H9 (cell line): ENCODE results near the gene DCHS2. TPM values are rescaled to one million over a fixed set of nuclear protein-coding genes. Genes with fewer than 3 reads are reported as not detected.

Experiments
- DNase-seq: peaks from one replicate; pipeline ENCODE4 v3.0.0-alpha.2; 2017
- H2AFZ ChIP-seq: one replicate; pipeline ENCODE4 v1.6.1; 2013; ENCODE audit warnings: mild to moderate bottlenecking, low read length, control low read depth, moderate library complexity
- H2AK5ac ChIP-seq: 2 replicates; pipeline ENCODE4 v1.6.1; 2013; ENCODE audit warnings: low read length, control low read depth, mixed read lengths; ENCODE audit not compliant: insufficient read length
- H2BK120ac ChIP-seq: one replicate; pipeline ENCODE4 v1.6.1; 2013; ENCODE audit warnings: low read depth, mild to moderate bottlenecking, low read length, control low read depth, inconsistent platforms; ENCODE audit not compliant: poor library complexity, severe bottlenecking
- H2BK12ac ChIP-seq: 2 replicates; pipeline ENCODE4 v1.6.1; 2013; ENCODE audit warnings: low read length, control low read depth, mixed read lengths, low read depth; ENCODE audit not compliant: insufficient read length
- H2BK15ac ChIP-seq: 2 replicates; pipeline ENCODE4 v1.6.1; 2013; ENCODE audit warnings: low read depth, low read length, control low read depth
- H2BK20ac ChIP-seq: one replicate; pipeline ENCODE4 v1.6.1; 2013; ENCODE audit warnings: low read depth, mild to moderate bottlenecking, low read length, control low read depth, inconsistent platforms; ENCODE audit not compliant: poor library complexity, severe bottlenecking
- H2BK5ac ChIP-seq: 2 replicates; pipeline ENCODE4 v1.6.1; 2013; ENCODE audit warnings: low read length, control low read depth, mixed read lengths; ENCODE audit not compliant: insufficient read length
- H3K14ac ChIP-seq: 2 replicates; pipeline ENCODE4 v1.6.1; 2013; ENCODE audit warnings: low read length, control low read depth; ENCODE audit not compliant: insufficient read depth
- H3K18ac ChIP-seq: 2 replicates; pipeline ENCODE4 v1.6.1; 2013; ENCODE audit warnings: low read depth, mild to moderate bottlenecking, mixed read lengths, low read length, control low read depth; ENCODE audit not compliant: insufficient read length
- H3K23ac ChIP-seq: 2 replicates; pipeline ENCODE4 v1.6.1; 2013; ENCODE audit warnings: low read length, control low read depth, mixed read lengths, low read depth; ENCODE audit not compliant: insufficient read length
- H3K23me2 ChIP-seq: 2 replicates; pipeline ENCODE4 v1.6.1; 2013; ENCODE audit warnings: low read depth, mild to moderate bottlenecking, mixed read lengths, low read length, control low read depth; ENCODE audit not compliant: insufficient read length, poor library complexity, severe bottlenecking
- H3K27ac ChIP-seq: 2 replicates; pipeline ENCODE4 v1.5.1; 2013; ENCODE audit warnings: low read length, control low read depth, mixed read lengths, low read depth; ENCODE audit not compliant: insufficient read length
- H3K27me3 ChIP-seq: 2 replicates; pipeline ENCODE4 v1.6.1; 2013; ENCODE audit warnings: low read length, control low read depth, inconsistent platforms; ENCODE audit not compliant: insufficient read depth
- H3K4ac ChIP-seq: 2 replicates; pipeline ENCODE4 v1.6.1; 2013; ENCODE audit warnings: low read depth, mild to moderate bottlenecking, control low read depth, inconsistent platforms, low read length, moderate library complexity
- H3K4me1 ChIP-seq: 2 replicates; pipeline ENCODE4 v1.6.1; 2013; ENCODE audit warnings: low read length, control low read depth, inconsistent platforms; ENCODE audit not compliant: insufficient read depth
- H3K4me2 ChIP-seq: 2 replicates; pipeline ENCODE4 v1.6.1; 2013; ENCODE audit warnings: low read length, control low read depth, mixed read lengths; ENCODE audit not compliant: insufficient read length, insufficient read depth
- H3K56ac ChIP-seq: 2 replicates; pipeline ENCODE4 v1.6.1; 2013; ENCODE audit warnings: low read depth, mild to moderate bottlenecking, mixed read lengths, low read length, control low read depth; ENCODE audit not compliant: insufficient read length
- H3K79me1 ChIP-seq: 2 replicates; pipeline ENCODE4 v1.6.1; 2013; ENCODE audit warnings: low read depth, mild to moderate bottlenecking, moderate library complexity, low read length, control low read depth, inconsistent platforms; ENCODE audit not compliant: insufficient read depth, poor library complexity, severe bottlenecking
- H3K79me2 ChIP-seq: 2 replicates; pipeline ENCODE4 v1.6.1; 2013; ENCODE audit warnings: low read length, control low read depth, inconsistent platforms; ENCODE audit not compliant: insufficient read depth
- H3K9ac ChIP-seq: 2 replicates; pipeline ENCODE4 v1.6.1; 2013; ENCODE audit warnings: low read length, control low read depth, mixed read lengths; ENCODE audit not compliant: insufficient read length; ENCODE audit errors: extremely low read depth
- H3K9me3 ChIP-seq: one replicate; pipeline ENCODE4 v1.6.1; 2013; ENCODE audit warnings: low read depth, low read length, inconsistent platforms; ENCODE audit not compliant: control insufficient read depth
- H3T11ph ChIP-seq: one replicate; pipeline ENCODE4 v1.6.1; 2013; ENCODE audit warnings: mild to moderate bottlenecking, low read length, control low read depth, inconsistent platforms
- H4K20me1 ChIP-seq: one replicate; pipeline ENCODE4 v1.6.1; 2013; ENCODE audit not compliant: control insufficient read depth, insufficient read length, insufficient read depth
- H4K5ac ChIP-seq: 2 replicates; pipeline ENCODE4 v1.6.1; 2013; ENCODE audit warnings: low read depth, mild to moderate bottlenecking, mixed read lengths, low read length, control low read depth; ENCODE audit not compliant: insufficient read length
- H4K8ac ChIP-seq: replicated peaks from 2 replicates; pipeline ENCODE4 v1.6.1; 2013; ENCODE audit warnings: low read length, control low read depth, mixed read lengths, low read depth; ENCODE audit not compliant: insufficient read length
- H4K91ac ChIP-seq: 2 replicates; pipeline ENCODE4 v1.6.1; 2013; ENCODE audit warnings: low read depth, mild to moderate bottlenecking, moderate library complexity, mixed read lengths, low read length, control low read depth; ENCODE audit not compliant: insufficient read length
- H3K27ac Mint-ChIP-seq, 3 experiments: 2 replicates in 2 of 3; 3 replicates in 1 of 3; pipeline ENCODE4 v1.8.0; 2020 to 2021; ENCODE audit warnings: mixed read lengths in 3 of 3, mild to moderate bottlenecking in 1 of 3, moderate library complexity in 1 of 3
- H3K27me3 Mint-ChIP-seq: 2 replicates; pipeline ENCODE4 v1.8.0; 2021; ENCODE audit warnings: low read depth, mild to moderate bottlenecking, moderate library complexity, mixed read lengths
- H3K36me3 Mint-ChIP-seq, 3 experiments: 2 replicates in 2 of 3; 3 replicates in 1 of 3; pipeline ENCODE4 v1.8.0; 2020 to 2021; ENCODE audit warnings: low read depth in 3 of 3, mixed read lengths in 3 of 3; ENCODE audit not compliant: insufficient read depth in 1 of 3
- H3K4me1 Mint-ChIP-seq, 2 experiments: 2 replicates each; pipeline ENCODE4 v1.8.0; 2020; ENCODE audit warnings: mixed read lengths in 2 of 2
- H3K4me3 Mint-ChIP-seq, 2 experiments: 2 replicates in 1 of 2; 3 replicates in 1 of 2; pipeline ENCODE4 v1.8.0; 2020 to 2021; ENCODE audit warnings: mild to moderate bottlenecking in 2 of 2, mixed read lengths in 2 of 2, moderate library complexity in 1 of 2
- H3K9me3 Mint-ChIP-seq, 2 experiments: 2 replicates in 1 of 2; 3 replicates in 1 of 2; pipeline ENCODE4 v1.8.0; 2020; ENCODE audit warnings: mild to moderate bottlenecking in 2 of 2, mixed read lengths in 2 of 2, moderate library complexity in 1 of 2
- CTCF ChIP-seq: fragments of 200-600 bp; sonication (generic); conservative IDR thresholded peaks from 3 replicates; pipeline ENCODE4 v1.8.0; 2021; ENCODE audit warnings: antibody characterized with exemption, mild to moderate bottlenecking
- total RNA-seq: library from RNA; stranded (reverse); gene quantifications from 2 replicates; pipeline ENCODE4 v1.2.1, GENCODE V29; 2021

DCHS2 gene
- total RNA-seq, 1 experiment from 2014 or later: 0.57 TPM

GRCh38 chr4:154407443-154407842 lies 84.2 kb downstream of the DCHS2 start:
- no peaks in the 10 kb centered on the region for H4K20me1 ChIP-seq
- no peak overlapping the region for H2BK120ac ChIP-seq
- no peaks in the 10 kb centered on the region for H3K4me1 ChIP-seq
- no peak overlapping the region for H3K27ac ChIP-seq
- no peak overlapping the region for H3K14ac ChIP-seq
- H4K8ac ChIP-seq: no peak overlapping the region
- no peak overlapping the region for H4K5ac ChIP-seq
- H2BK15ac ChIP-seq: no peak overlapping the region
- Mint-ChIP-seq H3K4me3 (no peak overlapping the region), H3K27me3 (no peaks in the 10 kb centered on the region), H3K36me3 (no peaks in the 10 kb centered on the region; a peak in 1 of 7 replicates), H3K9me3 (no peaks in the 10 kb centered on the region; a peak in 1 of 5 replicates), H3K27ac (no peak overlapping the region), H3K4me1 (no peaks in the 10 kb centered on the region; a peak in 1 of 4 replicates)
- DNase-seq: no peak
- H4K91ac ChIP-seq: no peak overlapping the region
- no peak overlapping the region for H2BK20ac ChIP-seq
- H3K23ac ChIP-seq: no peak overlapping the region
- H3K23me2 ChIP-seq: no peaks in the 10 kb centered on the region
- H2AK5ac ChIP-seq: no peak overlapping the region
- no peaks in the 10 kb centered on the region for H3K9me3 ChIP-seq
- H2AFZ ChIP-seq: no peak overlapping the region
- H3K4ac ChIP-seq: no peak overlapping the region
- no peaks in the 10 kb centered on the region for H3K79me1 ChIP-seq
- H3K56ac ChIP-seq: no peak overlapping the region
- H3K9ac ChIP-seq: no peak overlapping the region
- no peak for TF ChIP-seq CTCF
- H2BK12ac ChIP-seq: no peak overlapping the region
- no peak overlapping the region for H3K4me2 ChIP-seq
- H3T11ph ChIP-seq: no peak overlapping the region
- H3K27me3 ChIP-seq: no peaks in the 10 kb centered on the region
- no peak overlapping the region for H3K18ac ChIP-seq
- H2BK5ac ChIP-seq: no peak overlapping the region
- H3K79me2 ChIP-seq: no peaks in the 10 kb centered on the region
